GM06990 (cell line): Measurements from ENCODE around the gene HFE.

Experiments used
- DNase-seq: peaks from one replicate; pipeline ENCODE4 v3.0.0-alpha.2; 2011; ENCODE audit not compliant: insufficient read length; ENCODE audit errors: extremely low read depth
- H3K27me3 ChIP-seq: replicated peaks from 2 replicates; pipeline ENCODE4 v1.6.0; 2011; ENCODE audit warnings: low read length; ENCODE audit not compliant: control insufficient read depth, insufficient read depth
- H3K36me3 ChIP-seq: 2 replicates; pipeline ENCODE4 v1.5.1; 2011; ENCODE audit warnings: low read length; ENCODE audit not compliant: control insufficient read depth, insufficient read depth
- H3K4me3 ChIP-seq: replicated peaks from 2 replicates; pipeline ENCODE4 v1.5.1; 2011; ENCODE audit warnings: low read depth, mild to moderate bottlenecking, control low read depth, low read length
- TF ChIP-seq, protein P1 (sequence below): IDR thresholded peaks from 2 replicates; pipeline ENCODE4 v1.5.1; 2011; ENCODE audit warnings: low read length, control low read depth, mild to moderate bottlenecking, inconsistent platforms; ENCODE audit not compliant: insufficient read depth, poor library complexity, severe bottlenecking

HFE gene

DNA sequence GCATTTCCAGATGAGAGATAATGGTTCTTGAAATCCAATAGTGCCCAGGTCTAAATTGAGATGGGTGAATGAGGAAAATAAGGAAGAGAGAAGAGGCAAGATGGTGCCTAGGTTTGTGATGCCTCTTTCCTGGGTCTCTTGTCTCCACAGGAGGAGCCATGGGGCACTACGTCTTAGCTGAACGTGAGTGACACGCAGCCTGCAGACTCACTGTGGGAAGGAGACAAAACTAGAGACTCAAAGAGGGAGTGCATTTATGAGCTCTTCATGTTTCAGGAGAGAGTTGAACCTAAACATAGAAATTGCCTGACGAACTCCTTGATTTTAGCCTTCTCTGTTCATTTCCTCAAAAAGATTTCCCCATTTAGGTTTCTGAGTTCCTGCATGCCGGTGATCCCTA lies 6.8 kb downstream of the HFE start:
- no peaks in the 10 kb centered on the region for H3K27me3 ChIP-seq
- no peak for DNase-seq
- H3K36me3 ChIP-seq, result no peaks in the 10 kb centered on the region; the same call in none of the 2 replicates
- TF ChIP-seq, protein P1, sequence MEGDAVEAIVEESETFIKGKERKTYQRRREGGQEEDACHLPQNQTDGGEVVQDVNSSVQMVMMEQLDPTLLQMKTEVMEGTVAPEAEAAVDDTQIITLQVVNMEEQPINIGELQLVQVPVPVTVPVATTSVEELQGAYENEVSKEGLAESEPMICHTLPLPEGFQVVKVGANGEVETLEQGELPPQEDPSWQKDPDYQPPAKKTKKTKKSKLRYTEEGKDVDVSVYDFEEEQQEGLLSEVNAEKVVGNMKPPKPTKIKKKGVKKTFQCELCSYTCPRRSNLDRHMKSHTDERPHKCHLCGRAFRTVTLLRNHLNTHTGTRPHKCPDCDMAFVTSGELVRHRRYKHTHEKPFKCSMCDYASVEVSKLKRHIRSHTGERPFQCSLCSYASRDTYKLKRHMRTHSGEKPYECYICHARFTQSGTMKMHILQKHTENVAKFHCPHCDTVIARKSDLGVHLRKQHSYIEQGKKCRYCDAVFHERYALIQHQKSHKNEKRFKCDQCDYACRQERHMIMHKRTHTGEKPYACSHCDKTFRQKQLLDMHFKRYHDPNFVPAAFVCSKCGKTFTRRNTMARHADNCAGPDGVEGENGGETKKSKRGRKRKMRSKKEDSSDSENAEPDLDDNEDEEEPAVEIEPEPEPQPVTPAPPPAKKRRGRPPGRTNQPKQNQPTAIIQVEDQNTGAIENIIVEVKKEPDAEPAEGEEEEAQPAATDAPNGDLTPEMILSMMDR, result no peak
- no peak overlapping the region for H3K4me3 ChIP-seq

DNA sequence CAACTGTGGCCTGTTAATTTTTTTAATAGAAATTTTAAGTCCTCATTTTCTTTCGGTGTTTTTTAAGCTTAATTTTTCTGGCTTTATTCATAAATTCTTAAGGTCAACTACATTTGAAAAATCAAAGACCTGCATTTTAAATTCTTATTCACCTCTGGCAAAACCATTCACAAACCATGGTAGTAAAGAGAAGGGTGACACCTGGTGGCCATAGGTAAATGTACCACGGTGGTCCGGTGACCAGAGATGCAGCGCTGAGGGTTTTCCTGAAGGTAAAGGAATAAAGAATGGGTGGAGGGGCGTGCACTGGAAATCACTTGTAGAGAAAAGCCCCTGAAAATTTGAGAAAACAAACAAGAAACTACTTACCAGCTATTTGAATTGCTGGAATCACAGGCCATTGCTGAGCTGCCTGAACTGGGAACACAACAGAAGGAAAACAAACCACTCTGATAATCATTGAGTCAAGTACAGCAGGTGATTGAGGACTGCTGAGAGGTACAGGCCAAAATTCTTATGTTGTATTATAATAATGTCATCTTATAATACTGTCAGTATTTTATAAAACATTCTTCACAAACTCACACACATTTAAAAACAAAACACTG lies 10.1 kb downstream of the HFE start:
- no peaks in the 10 kb centered on the region; the same call in 1 of the 2 replicates for H3K36me3 ChIP-seq
- no peak overlapping the region for H3K4me3 ChIP-seq
- TF ChIP-seq, protein P1, result peak; percentile 65
- DNase-seq, result peak; percentile 35
- no peaks in the 10 kb centered on the region for H3K27me3 ChIP-seq

DNA sequence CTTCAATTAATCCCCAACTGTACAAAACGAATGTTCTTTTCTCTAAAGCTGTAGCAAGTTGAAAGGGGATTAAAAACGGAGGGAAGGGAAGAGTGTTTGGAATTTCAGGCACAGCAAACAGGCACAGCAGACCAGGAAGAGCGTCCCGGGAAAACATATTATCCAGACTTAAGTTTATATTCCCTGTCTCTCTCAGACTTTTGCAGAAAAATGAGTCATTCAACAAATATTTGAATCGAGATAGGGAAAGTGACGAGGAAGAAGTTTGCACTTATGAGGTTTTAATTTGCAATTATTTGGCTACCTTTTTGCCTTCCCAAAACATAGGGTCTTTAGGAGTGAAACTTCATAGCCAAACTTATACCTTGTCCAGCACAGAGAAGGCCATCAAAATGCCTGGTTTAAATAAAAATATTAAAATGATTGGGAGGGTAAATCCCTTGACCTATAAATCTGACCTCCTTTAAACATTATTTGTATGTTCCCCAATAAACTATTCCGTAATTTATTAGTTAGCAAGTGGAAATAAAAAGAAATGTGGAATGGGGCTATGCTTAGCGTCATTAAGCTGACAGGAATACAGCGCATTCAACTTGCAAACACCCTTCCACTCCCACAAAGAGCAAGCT lies 16.0 kb downstream of the HFE start:
- no peaks in the 10 kb centered on the region for H3K27me3 ChIP-seq
- DNase-seq, result no peak
- no peaks in the 10 kb centered on the region for H3K36me3 ChIP-seq
- no peak overlapping the region for H3K4me3 ChIP-seq
- TF ChIP-seq, protein P1, result no peak

DNA sequence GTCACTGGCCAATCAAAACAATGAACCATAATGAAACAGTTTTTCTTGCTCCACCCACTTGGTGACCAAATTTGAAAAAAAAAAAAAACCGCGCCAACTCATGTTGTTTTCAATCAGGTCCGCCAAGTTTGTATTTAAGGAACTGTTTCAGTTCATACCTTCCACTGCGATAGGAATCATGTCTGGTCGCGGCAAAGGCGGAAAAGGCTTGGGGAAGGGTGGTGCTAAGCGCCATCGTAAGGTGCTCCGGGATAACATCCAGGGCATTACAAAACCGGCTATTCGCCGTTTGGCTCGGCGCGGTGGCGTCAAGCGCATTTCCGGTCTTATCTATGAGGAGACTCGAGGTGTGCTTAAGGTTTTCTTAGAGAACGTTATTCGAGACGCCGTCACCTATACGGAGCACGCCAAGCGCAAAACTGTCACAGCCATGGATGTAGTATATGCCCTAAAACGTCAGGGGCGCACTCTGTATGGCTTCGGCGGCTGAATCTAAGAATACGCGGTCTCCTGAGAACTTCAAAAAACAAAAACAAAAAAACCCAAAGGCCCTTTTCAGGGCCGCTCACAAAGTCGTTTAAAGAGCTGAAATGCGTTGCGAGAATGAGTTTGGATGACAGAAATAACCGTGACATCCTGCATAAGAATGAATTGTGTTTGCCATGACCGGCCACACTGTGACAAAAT lies 16.7 kb downstream of the HFE start:
- TF ChIP-seq, protein P1, result peak; percentile 46
- Histone ChIP-seq H3K4me3 (peak overlapping the region; percentile 52), H3K27me3 (no peaks in the 10 kb centered on the region), H3K36me3 (no peaks in the 10 kb centered on the region)
- peak; percentile 95 for DNase-seq

DNA sequence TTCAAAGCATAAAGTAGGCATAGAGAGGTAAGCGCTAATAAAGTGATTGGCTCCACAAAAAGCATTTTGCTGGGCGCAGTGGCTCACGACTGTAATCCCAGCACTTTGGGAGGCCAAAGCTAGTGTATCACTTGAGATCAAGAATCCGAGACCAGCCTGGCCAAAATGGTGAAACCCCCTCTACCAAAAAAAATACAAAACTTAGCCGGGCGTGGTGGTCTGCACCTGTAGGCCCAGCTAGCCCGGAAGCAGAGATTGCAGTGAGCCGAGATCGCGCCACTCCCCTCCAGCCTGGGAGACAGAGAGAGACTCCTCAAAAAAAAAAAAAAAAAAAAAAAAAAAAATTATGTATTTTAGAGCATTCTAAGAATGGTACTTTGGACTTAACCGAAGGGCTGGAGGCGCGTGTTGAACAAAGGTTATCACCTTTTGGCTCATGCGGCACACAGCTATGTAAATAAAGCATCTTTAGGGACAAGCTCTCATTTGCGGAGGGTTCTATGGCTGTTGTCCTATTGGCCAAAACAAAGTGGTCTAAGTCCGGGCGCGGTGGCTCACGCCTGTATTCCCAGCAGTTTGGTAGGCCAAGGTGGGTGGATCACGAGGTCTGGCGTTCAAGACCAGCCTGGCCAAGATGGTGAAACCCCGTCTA lies 17.4 kb downstream of the HFE start:
- DNase-seq, result peak; percentile 66
- no peaks in the 10 kb centered on the region for H3K27me3 ChIP-seq
- peak overlapping the region; percentile 52 for H3K4me3 ChIP-seq
- TF ChIP-seq, protein P1, result no peak
- no peaks in the 10 kb centered on the region for H3K36me3 ChIP-seq
